GM18858 (cell line): ENCODE measurements around the gene POLN.

Source experiments
- ATAC-seq: cut with Tn5 transposase; IDR thresholded peaks from one replicate; pipeline ENCODE4 v1.9.1; 2021; ENCODE audit not compliant: unreplicated experiment

POLN gene

GRCh38 chr4:2264481-2265041 lies 22.6 kb upstream of the POLN start:
- no peak for ATAC-seq

GRCh38 chr4:2263926-2264321 lies 22.0 kb upstream of the POLN start:
- ATAC-seq = no peak

GRCh38 chr4:2262944-2263250 lies 21.0 kb upstream of the POLN start:
- ATAC-seq = no peak

DNA sequence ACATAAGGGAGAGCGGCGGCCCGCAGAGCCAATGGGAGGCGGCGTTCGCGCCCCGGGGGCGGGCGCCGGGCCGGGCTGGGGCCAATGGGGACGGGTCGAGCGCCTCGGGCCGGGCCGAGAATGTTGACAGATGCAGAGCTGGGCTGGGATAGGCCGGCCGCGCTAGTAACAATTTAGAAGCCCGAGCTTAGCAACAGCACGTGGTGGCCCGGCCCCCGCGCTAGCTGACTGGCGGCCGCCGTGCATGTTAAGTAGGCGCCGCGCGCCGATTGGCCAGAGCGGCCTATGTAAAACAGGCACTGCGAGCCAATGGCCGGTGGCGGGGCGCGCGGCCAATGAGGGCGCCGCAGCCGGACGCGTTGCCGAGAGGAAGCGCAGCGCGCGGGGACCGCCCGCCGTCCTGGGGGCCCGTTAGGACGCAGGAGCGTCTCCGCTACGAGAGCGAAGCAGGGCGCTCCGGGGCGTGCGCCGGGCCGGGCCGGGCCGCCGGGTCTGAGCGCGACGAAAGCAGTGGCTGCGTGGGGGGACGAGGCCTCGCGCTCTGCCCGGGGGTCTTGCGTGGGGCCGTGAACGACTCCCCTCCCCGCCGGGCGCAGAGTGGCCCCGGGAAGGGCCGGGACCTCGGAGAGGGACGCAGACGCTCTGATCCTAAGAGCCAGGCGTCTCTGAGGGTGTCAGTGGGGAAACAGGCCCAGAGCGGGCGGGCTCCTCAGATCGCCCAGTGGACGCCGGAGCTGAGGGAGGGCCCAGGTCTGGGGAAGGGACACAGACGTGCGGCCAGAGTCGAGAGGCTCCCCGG lies 20.4 kb upstream of the POLN start:
- peak; percentile 81 for ATAC-seq

DNA sequence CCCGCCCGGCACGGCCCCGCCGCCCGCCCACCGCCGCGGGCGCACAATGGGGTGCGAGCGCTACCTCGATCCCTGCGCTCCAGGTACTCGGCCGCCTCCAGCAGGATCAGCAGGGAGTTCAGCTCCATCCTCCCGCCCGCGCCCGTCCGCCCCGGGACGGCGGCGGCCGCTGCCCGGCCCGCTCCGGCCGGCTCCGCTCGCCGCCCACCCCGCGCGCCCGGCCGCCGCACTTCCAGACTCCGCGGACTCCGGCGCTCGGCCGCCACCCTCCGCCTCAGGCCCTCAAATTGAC lies 19.9 kb upstream of the POLN start, which contains the start of gene MXD4:
Gene MXD4 (minus strand): TSS at position 257 of the 292 bp plus-strand sequence. CDS start 129 bp downstream, at position 128.
- ATAC-seq = no peak

- ATAC-seq = no peak
Observed at GRCh38 chr4:2261110-2261852, 19.4 kb upstream of the POLN start.

GRCh38 chr4:2260344-2261109 lies 18.6 kb upstream of the POLN start:
- no peak for ATAC-seq

DNA sequence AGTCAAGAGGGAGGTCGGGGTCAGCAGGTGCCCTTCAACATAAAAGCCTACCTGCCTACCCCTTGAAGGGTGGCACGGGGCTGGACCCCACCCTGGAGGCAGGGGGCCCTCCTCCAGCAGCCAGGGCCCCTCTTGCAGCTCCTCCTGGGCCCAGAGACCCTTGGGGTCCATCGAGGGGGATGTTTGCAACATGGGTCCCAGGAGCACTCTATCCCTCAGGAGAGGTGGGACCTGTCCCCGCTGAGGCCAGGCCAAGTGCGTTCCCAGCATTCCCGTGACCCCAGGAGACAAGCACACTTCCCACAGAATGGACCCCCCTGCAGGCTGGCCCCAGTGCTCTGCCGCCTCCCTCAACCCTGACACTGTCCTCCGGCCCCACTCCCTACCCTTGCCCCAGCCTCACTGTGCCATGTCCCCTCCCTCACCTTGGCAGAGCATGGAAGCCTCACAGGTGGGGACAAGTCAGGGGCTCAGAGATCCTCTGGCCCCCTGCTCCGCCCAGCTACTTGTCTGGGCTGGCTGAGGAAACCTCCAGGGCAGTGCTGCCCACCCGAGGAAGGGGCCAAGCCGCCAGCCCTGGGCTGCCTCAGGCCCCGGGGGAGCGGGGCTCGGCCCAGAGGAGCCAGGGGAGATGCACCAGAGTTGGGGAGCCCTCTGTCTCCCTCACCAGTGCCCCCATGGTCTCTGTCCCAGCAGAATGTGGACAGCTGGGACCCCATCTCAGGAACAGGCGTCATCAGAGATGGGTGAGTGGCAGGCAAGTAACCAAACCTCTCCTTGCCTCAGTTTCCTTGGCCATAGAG lies 17.8 kb upstream of the POLN start:
- ATAC-seq = no peak

DNA sequence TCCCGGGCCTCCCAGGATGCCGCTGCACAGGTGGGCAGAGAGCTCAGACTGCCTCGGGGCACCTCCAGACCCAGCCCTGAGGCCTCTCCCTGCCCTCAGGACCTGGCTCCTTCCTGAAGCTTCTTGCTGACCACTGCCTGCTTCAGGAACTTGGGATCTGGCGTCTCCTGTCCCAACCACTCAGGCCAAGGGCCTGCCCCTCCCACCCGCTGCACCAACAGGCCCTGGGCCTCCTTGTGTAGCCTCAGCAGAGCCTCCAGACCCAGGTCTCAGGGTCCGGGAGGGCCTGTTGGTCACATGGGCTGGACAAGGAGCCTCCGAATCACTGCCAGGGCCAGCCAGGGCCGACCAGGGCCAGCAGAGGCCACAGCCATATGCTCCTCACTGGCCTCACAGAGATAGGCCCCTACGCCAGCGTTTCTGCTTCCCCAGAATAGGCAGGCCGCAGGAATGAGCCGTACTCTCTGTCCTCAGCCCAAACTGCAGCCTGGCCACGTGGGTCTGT lies 17.2 kb upstream of the POLN start:
- no peak for ATAC-seq

DNA sequence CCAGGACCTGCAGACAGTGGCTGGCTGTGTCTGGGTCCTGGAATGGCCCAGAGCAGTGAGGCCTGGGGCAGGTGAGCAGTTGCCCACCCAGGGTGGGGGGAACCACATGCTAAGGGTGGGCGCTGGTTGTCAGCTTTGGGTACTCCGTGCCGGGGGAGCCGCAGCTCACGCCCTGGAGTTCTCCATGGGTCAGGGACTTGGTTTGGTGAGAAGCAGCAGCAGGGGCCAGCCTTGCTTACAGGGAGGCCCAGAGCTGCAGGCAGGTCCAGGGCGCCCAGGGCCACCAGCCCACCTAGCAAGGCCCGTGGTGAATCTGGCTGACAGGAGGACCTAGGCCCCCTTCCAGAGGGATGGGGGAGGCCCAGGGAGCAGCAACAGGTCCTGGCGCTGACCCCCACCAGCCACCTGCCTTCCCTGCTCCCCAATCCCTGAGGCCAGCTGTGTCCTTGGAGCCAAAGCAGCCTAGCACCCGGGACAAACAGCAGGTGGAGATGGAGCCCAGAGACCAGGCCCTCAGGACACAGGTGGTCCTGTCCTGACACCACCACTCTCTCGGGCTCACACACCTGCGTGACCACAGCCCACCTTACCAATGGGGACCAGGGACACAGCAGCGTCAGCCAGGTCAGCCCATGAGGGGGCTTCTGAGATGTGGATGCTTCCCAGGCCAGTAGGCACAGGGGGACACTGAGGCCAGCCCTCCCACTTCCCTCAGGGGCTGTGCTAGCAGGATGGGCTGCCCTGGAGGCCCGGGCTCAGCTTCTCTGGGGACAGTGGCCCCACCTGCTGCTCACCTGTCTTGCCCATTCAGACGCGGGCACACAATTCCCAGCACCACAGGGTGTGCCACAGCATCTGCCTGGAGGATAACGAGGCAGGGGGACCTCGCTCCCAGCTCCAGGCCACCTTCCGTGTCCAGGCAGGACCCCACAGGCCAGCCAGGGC lies 16.4 kb upstream of the POLN start:
- no peak for ATAC-seq

GRCh38 chr4:2257361-2258081 lies 15.6 kb upstream of the POLN start:
- ATAC-seq = no peak

GRCh38 chr4:2256781-2257191 lies 14.9 kb upstream of the POLN start:
- no peak for ATAC-seq

- ATAC-seq = no peak
Observed at GRCh38 chr4:2256156-2256731, 14.3 kb upstream of the POLN start.

DNA sequence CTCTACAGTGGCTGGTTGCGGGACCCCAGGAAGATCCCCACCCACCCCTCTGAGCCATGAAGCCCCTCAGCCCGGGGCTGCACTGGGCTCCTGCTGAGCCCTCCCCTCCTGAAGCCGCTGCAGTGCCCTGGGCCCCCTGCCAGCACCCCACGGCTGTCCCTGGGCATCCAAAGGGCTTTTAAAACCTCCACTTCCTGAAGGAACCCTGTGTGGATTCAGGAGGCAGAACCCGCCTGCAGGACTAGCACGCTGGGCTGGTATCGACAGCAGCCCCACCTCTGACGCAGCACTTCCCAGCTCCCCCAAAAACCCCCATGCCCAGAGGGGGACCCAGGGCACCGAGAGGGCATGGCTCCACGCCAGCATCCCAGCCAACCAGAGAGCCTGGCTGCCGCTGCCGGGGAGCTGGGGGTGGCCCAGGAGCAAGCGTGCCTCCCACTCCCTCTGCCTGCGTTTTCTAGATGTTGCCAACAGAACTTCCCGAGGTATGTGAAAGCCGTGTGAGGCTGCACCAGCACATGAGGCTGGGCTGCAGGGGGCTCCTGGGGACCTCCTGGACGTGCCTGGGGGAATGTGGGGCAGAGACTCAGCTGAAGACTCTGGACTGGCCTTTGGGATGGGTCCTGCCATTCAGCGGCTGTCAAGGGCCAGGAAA lies 13.7 kb upstream of the POLN start:
- no peak for ATAC-seq

DNA sequence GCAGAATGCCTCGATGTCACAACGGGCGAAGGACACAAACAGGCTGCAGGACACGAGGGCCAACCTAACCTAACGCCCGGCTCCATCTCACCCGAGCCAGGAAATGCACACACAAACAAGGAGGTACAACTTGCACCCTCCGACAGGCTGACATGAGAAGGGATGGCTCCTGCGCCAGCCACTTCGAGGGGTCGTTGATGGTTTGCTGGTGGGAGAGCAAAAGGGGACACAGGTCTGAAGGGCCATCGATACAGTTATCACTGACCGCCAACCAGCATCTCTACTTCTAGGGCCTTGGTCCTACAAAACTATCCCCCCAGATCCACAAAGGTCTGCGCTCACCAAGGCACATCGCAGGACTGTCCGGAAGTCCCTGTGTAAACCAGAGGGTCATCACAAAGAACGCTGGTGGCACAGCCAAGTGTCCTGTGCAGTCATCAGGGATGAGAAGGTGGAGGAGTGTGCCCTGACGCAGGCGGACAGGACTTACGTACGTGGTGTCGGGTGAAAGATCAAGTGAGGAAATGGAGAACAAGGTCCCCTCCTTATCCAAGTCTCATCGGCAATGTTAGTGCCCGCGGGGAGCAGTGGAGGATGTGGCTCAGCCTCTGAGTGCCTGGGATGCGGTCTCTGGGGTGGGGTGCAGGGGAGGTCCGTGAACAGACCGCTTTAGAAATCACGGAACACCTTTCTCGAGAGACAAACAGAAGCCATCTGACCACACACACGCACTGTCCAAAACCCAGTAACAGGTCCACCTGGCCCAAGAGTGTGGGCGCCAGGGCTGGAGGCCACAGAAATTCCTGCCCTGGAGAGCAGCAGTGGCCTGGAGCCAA lies 13.0 kb upstream of the POLN start:
- no peak for ATAC-seq

- ATAC-seq = no peak
Observed at GRCh38 chr4:2253160-2254084, 11.5 kb upstream of the POLN start.
